Psoas muscle (tissue), 8 donors: Measurements from ENCODE around the gene IQCK. TPM values are rescaled to one million over a fixed set of nuclear protein-coding genes. Genes with fewer than 3 reads are reported as not detected.

Experiments used
- ATAC-seq, 4 donors: fragments of 200-7000 bp; cut with Tn5 transposase; one replicate each; pipeline ENCODE4 v1.9.1; 2020; ENCODE audit warnings: moderate library complexity in 3 of 4, mild to moderate bottlenecking in 2 of 4
- DNase-seq, 2 donors: peaks; one replicate each; pipeline ENCODE4 v3.0.0-alpha.2; 2020
- H3K27ac ChIP-seq: fragments of 200-600 bp; one replicate; pipeline ENCODE4 v1.8.0; 2022
- H3K27me3 ChIP-seq, 3 donors: fragments of 200-600 bp in 1 of 3; one replicate each; pipeline versions ENCODE4 v1.6.1 to v1.8.0; 2013 to 2022; ENCODE audit warnings: low read length in 2 of 3, mild to moderate bottlenecking in 2 of 3, moderate library complexity in 1 of 3; ENCODE audit not compliant: insufficient read depth in 3 of 3
- H3K36me3 ChIP-seq, 2 donors: fragments of 200-600 bp in 1 of 2; one replicate each; pipeline versions ENCODE4 v1.6.1 to v1.8.0; 2013 to 2022; ENCODE audit warnings: low read depth in 1 of 2, mild to moderate bottlenecking in 1 of 2, moderate library complexity in 1 of 2; ENCODE audit not compliant: insufficient read depth in 1 of 2
- H3K4me1 ChIP-seq: fragments of 200-600 bp; one replicate; pipeline ENCODE4 v1.8.0; 2022
- H3K4me3 ChIP-seq: fragments of 200-600 bp; one replicate; pipeline ENCODE4 v1.8.0; 2022; ENCODE audit warnings: mild to moderate bottlenecking
- H3K9me3 ChIP-seq: fragments of 200-600 bp; one replicate; pipeline ENCODE4 v1.8.0; 2022
- WGBS, 3 donors: extraction: QIAGEN DNeasy Blood & Tissue Kit; methylation state at CpG; one replicate each; pipeline versions ENCODE4 v1.1.6 to v1.1.7; 2013; 5-methylcytosine and 5-hydroxymethylcytosine counted together
- intact Hi-C, 2 donors: fragments of 100-400 bp; cut with DNase I; formaldehyde crosslinking; loops; one replicate each; pipeline versions ENCODE4 v1.11.0 to v1.14.2; 2022
- polyA plus RNA-seq, 3 donors: library from polyadenylated mRNA; stranded (reverse); fragments of 200-250 nt; gene quantifications; one replicate each; pipeline ENCODE4 v1.2.3, GENCODE V29; 2013
- total RNA-seq, 4 donors: library from RNA; stranded (reverse); fragmentation: NEBNext Ultra II Directional in 2 of 4; extraction: Animal tissue kit (Norgen Biotek cat#: 25700) in 2 of 4; gene quantifications; one replicate each; pipeline versions ENCODE4 v1.2.1 to v1.2.4, GENCODE V29; 2021 to 2023
- TF ChIP-seq, protein P1 (sequence below): fragments of 200-600 bp; IDR thresholded peaks from one replicate; pipeline ENCODE4 v1.8.0; 2022; ENCODE audit warnings: antibody characterized with exemption
- donor health status: healthy with polysubstance abuse.
- donor health status: DM: no; HTN: no; CAD: no; lungs with moderate emphysema.
- donor health status: Bipolar disorder and iron deficiency.
- donor health status: healthy.
- donor health status: DM: yes; HTN: yes; CAD: no.
- donor health status: DM: no; HTN: no; CAD: no.
- donor health status: DM: no; HTN: no; CAD: no.
- donor health status: DM: yes; HTN: yes; CAD: no.

Gene IQCK
- total and polyA plus RNA-seq, 7 donors: 4.3 to 9.9 (median 6.3) TPM

DNA sequence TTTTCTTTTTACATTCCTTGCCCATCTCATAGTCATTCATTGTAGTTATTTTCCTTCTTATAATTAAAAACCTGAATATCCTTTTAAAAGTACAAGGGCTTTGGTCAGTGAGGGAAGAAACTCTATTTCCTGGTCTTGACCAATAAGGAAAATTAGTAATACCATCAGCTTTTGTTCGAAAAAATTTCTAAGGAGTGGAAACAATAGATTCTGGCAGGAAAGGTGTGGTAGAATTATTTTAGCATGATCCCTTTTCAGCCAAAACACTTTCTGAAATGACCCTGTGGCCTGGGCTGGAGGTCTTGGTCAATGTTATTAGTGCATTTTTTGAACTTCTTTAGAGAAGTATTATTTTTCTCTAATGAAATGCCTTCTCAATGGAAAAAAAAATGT, 36.6 kb downstream of the IQCK start:
- Histone ChIP-seq H3K36me3 (no peaks in the 10 kb centered on the region), H3K27me3 (no peaks in the 10 kb centered on the region), H3K4me3 (no peak overlapping the region), H3K9me3 (no peaks in the 10 kb centered on the region), H3K4me1 (peaks cover 13% of the 10 kb centered on the region), H3K27ac (peak overlapping the region; percentile 53)
- DNase-seq (no peak), ATAC-seq (no peak)
- TF ChIP-seq, protein P1, sequence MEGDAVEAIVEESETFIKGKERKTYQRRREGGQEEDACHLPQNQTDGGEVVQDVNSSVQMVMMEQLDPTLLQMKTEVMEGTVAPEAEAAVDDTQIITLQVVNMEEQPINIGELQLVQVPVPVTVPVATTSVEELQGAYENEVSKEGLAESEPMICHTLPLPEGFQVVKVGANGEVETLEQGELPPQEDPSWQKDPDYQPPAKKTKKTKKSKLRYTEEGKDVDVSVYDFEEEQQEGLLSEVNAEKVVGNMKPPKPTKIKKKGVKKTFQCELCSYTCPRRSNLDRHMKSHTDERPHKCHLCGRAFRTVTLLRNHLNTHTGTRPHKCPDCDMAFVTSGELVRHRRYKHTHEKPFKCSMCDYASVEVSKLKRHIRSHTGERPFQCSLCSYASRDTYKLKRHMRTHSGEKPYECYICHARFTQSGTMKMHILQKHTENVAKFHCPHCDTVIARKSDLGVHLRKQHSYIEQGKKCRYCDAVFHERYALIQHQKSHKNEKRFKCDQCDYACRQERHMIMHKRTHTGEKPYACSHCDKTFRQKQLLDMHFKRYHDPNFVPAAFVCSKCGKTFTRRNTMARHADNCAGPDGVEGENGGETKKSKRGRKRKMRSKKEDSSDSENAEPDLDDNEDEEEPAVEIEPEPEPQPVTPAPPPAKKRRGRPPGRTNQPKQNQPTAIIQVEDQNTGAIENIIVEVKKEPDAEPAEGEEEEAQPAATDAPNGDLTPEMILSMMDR: no peak
- WGBS, 3 donors: 83 to 86% (median 86%) methylated on average over 1 of the region's 1 CpG
- intact Hi-C loops: loop anchor here in 1 of 2 donors (10.0 kb wide), 1 partner anchor 50 kb away; no protein-coding TSS in a partner anchor

DNA sequence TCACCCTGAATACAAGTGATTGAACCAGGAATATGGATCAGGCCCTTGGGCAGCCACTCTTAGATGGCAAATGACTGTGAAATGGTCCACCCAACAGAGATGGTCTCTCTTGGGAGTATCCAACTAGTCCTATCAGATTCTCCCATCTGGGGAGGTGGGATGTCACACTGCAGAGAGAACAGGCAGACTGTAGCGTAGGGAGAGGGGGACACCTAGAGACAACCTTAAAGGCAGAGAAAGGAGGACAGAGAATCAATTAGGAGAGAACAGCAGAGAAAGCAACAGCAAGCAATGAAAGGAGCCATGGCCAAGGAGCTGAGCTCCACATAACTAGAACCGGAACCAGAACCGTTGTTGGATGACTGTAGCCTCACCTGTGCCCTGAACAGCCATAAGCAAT, 37.2 kb downstream of the IQCK start:
- Histone ChIP-seq H3K36me3 (no peaks in the 10 kb centered on the region), H3K27ac (peak overlapping the region; percentile 53), H3K9me3 (no peaks in the 10 kb centered on the region), H3K4me3 (no peak overlapping the region), H3K27me3 (no peaks in the 10 kb centered on the region), H3K4me1 (peaks cover 13% of the 10 kb centered on the region)
- TF ChIP-seq, protein P1: no peak
- no peak for ATAC-seq
- WGBS, 3 donors: 94 to 97% (median 94%) methylated on average over 3 of the region's 3 CpGs
- intact Hi-C loops: loop anchor here in 1 of 2 donors (10.0 kb wide), 1 partner anchor 50 kb away; no protein-coding TSS in a partner anchor
- no peak for DNase-seq

DNA sequence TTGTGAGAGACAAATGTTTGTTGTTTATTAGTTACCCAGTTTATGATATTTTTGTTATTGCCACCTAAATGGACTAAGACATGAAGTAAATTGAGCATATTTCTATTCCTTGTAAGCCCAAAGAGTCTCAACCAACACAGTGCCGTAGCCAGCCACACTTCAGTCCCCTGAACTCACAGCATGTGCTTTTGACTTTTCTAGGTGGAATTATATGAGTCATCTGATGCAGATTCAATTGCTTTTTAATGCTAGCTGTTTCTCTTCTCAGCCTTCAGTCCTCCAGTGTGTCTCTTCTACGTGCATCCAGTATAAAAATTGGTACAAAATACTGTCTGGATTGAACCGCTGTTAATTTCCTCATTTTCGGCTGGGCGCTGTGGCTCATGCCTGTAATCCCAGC, 39.0 kb downstream of the IQCK start:
- no peak for ATAC-seq
- 92 to 96% (median 94%) methylated on average over 5 of the region's 5 CpGs for WGBS, 3 donors
- no peak for DNase-seq
- peaks cover 2% of the 10 kb centered on the region for H3K4me1 ChIP-seq
- intact Hi-C loops: loop anchor here in 1 of 2 donors (10.0 kb wide), 1 partner anchor 48 kb away; no protein-coding TSS in a partner anchor
- no peaks in the 10 kb centered on the region for H3K27me3 ChIP-seq
- TF ChIP-seq, protein P1: no peak
- no peak overlapping the region for H3K4me3 ChIP-seq
- no peak overlapping the region for H3K27ac ChIP-seq
- H3K36me3 ChIP-seq: no peaks in the 10 kb centered on the region
- no peaks in the 10 kb centered on the region for H3K9me3 ChIP-seq

DNA sequence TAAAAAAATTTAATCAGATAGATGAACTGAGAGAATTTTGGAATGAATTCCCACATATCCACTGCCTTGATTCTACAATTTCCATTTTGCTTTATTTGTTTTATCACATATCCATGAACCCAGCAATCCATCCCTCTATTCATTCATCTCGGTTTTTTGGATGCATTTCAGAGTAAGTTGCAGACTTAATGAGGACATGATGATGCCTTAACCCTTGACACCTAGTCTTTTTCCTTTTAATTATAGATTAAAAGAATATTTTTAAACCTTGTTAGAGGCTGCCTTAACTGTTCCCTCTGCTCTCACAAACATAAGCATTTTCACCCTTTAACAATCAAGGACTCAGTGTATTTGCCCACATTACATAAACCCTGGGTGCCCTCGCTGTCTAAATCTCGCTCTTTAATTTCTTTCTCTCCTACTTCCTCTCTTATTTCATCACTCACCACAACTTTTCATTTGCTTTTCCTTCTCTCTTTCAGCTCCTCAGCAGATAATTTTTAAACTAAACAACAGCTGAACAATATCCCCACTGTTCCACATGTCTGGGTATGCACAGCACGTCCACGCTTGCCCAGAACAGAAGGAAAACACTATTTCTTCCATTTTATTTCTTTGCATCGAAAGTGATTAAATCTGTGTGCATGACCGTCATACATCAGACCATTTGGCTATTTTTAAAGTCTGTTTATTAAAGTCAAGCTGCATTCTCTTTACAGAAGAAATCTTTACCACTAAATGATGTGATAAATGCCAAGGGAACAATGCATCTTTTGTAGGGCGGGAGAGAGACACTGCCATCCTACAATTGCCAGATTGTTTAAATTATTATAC, 39.9 kb downstream of the IQCK start:
- intact Hi-C loops: loop anchor here in 1 of 2 donors (10.0 kb wide), 1 partner anchor 47 kb away; no protein-coding TSS in a partner anchor
- 75 to 78% (median 76%) methylated on average over 8 of the region's 8 CpGs for WGBS, 3 donors
- DNase-seq (no peak), ATAC-seq (no peak)
- TF ChIP-seq, protein P1: no peak
- no peaks in the 10 kb centered on the region for H3K4me1 ChIP-seq
- no peaks in the 10 kb centered on the region for H3K27me3 ChIP-seq
- no peaks in the 10 kb centered on the region for H3K9me3 ChIP-seq
- no peaks in the 10 kb centered on the region for H3K36me3 ChIP-seq
- H3K4me3 ChIP-seq: no peak overlapping the region
- no peak overlapping the region for H3K27ac ChIP-seq
